ENCODE measurements around the gene FBXL13. TPM values are rescaled to one million over a fixed set of nuclear protein-coding genes. Genes with fewer than 3 reads are reported as not detected.

Gene FBXL13
- total RNA-seq, 1 experiment from 2014 or later = 2.5 TPM

- no peaks in the 10 kb centered on the region for H3K4me1 ChIP-seq (ENCODE audit: control insufficient read depth, insufficient read depth, low read length)
- intact Hi-C loops (cut with micrococcal nuclease; ENCODE audit: unreplicated experiment) (no loop called here), in situ Hi-C loops (cut with HindIII; ENCODE audit: low pct_unique_long_range_greater_than_20kb, low sequenced_read_pairs) (no loop called here)
- CTCF ChIA-PET = no interaction called here
- H3K27ac ChIP-seq (ENCODE audit: low read length) = no peak overlapping the region
- BruUV-seq (replicated peaks) = no TSS peak
- no peak overlapping the region for H3K4me3 ChIP-seq (ENCODE audit: low read depth in 2 of 2, low read length in 2 of 2)
- DNase-seq (ENCODE audit: low read depth, low spot score) = no peak
- ATAC-seq = peak; percentile 58
- H3K36me3 ChIP-seq (ENCODE audit: control insufficient read depth, insufficient read depth, low read length) = no peaks in the 10 kb centered on the region
- POLR2A ChIA-PET = interaction anchor here (0.6 kb wide), 1 partner anchor 140 kb away, joined by 3 read pairs; the partner anchor contains the start of gene NAPEPLD
- H3K9me3 ChIP-seq (ENCODE audit: control insufficient read depth, insufficient read depth, low read depth, low read length) = peaks cover 5% of the 10 kb centered on the region; the same call in 1 of the 2 replicates
- TF ChIP-seq CTCF (IDR thresholded peaks at IDR 0.05) (no peak), SIN3A (IDR thresholded peaks at IDR 0.05; ENCODE audit: borderline replicate concordance, insufficient read depth, low read depth, low read length) (no peak), REST (IDR thresholded peaks at IDR 0.05; ENCODE audit: insufficient read depth in 1 of 2, low read depth in 2 of 2, low read length in 1 of 2) (0 out of 4 replicates have a peak, but pooled peaks of 1 of the 2 experiments have one; percentile 35), TCF7L2 (IDR thresholded peaks at IDR 0.05; ENCODE audit: low read depth, low read length) (no peak), POLR2AphosphoS5 (IDR thresholded peaks at IDR 0.05; ENCODE audit: low read depth, low read length) (no peak)
- no peaks in the 10 kb centered on the region for H3K27me3 ChIP-seq (ENCODE audit: control insufficient read depth, insufficient read depth, low read length)
Observed at GRCh38 chr7:103009466-103010185, 65.0 kb downstream of the FBXL13 start.

- POLR2A ChIA-PET = interaction anchor here (0.6 kb wide), 1 partner anchor 10 kb away, joined by 4 read pairs; no protein-coding TSS in a partner anchor
- Histone ChIP-seq H3K27ac (ENCODE audit: low read length) (no peak overlapping the region), H3K9me3 (ENCODE audit: control insufficient read depth, insufficient read depth, low read depth, low read length) (peaks cover 31% of the 10 kb centered on the region; the same call in 1 of the 2 replicates), H3K36me3 (ENCODE audit: control insufficient read depth, insufficient read depth, low read length) (no peaks in the 10 kb centered on the region), H3K27me3 (ENCODE audit: control insufficient read depth, insufficient read depth, low read length) (no peaks in the 10 kb centered on the region), H3K4me1 (ENCODE audit: control insufficient read depth, insufficient read depth, low read length) (no peaks in the 10 kb centered on the region), H3K4me3 (ENCODE audit: low read depth in 2 of 2, low read length in 2 of 2) (no peak overlapping the region)
- TF ChIP-seq REST (IDR thresholded peaks at IDR 0.05; ENCODE audit: insufficient read depth in 1 of 2, low read depth in 2 of 2, low read length in 1 of 2) (no peak), POLR2AphosphoS5 (IDR thresholded peaks at IDR 0.05; ENCODE audit: low read depth, low read length) (no peak), SIN3A (IDR thresholded peaks at IDR 0.05; ENCODE audit: borderline replicate concordance, insufficient read depth, low read depth, low read length) (no peak), TCF7L2 (IDR thresholded peaks at IDR 0.05; ENCODE audit: low read depth, low read length) (no peak), CTCF (IDR thresholded peaks at IDR 0.05) (no peak)
- CTCF ChIA-PET = no interaction called here
- DNase-seq (ENCODE audit: low read depth, low spot score) = no peak
- intact Hi-C loops (cut with micrococcal nuclease; ENCODE audit: unreplicated experiment) (no loop called here), in situ Hi-C loops (cut with HindIII; ENCODE audit: low pct_unique_long_range_greater_than_20kb, low sequenced_read_pairs) (no loop called here)
- BruUV-seq (replicated peaks) = no TSS peak
- ATAC-seq = no peak
Observed at GRCh38 chr7:103003004-103003403, 71.6 kb downstream of the FBXL13 start.
